NK-92 (cell line): ENCODE data around the gene TAPT1.
"Not testable (repeated sequence)": the region's sequence is repeated elsewhere in the genome, so short reads cannot be mapped to it uniquely, and the experiment has no call there.

Experiments used
- DNase-seq: peaks from one replicate; lab custom pipeline; 2025; ENCODE audit not compliant: unreplicated experiment; lab: John Stamatoyannopoulos, UW

The TAPT1 gene

GRCh38 chr4:16186986-16187385, 39.3 kb downstream of the TAPT1 start:
- DNase-seq = no peak

- DNase-seq = no peak
Observed at GRCh38 chr4:16183604-16184003, 42.7 kb downstream of the TAPT1 start.

GRCh38 chr4:16176621-16177020, 49.6 kb downstream of the TAPT1 start:
- no peak for DNase-seq

- no peak for DNase-seq
Observed at GRCh38 chr4:16171831-16172230, 54.4 kb downstream of the TAPT1 start.

GRCh38 chr4:16169490-16169889, 56.8 kb downstream of the TAPT1 start:
- no peak for DNase-seq

- DNase-seq = no peak
Observed at GRCh38 chr4:16168710-16169388, 57.4 kb downstream of the TAPT1 start.

- no peak for DNase-seq
Observed at GRCh38 chr4:16168144-16168543, 58.1 kb downstream of the TAPT1 start.

- DNase-seq = no peak
Observed at GRCh38 chr4:16165931-16166330, 60.3 kb downstream of the TAPT1 start.

- no peak for DNase-seq
Observed at GRCh38 chr4:16162891-16163290, 63.4 kb downstream of the TAPT1 start.

GRCh38 chr4:16161851-16162408, 64.3 kb downstream of the TAPT1 start:
- no peak for DNase-seq

- DNase-seq = no peak
Observed at GRCh38 chr4:16160457-16160856, 65.8 kb downstream of the TAPT1 start.

- DNase-seq = no peak
Observed at GRCh38 chr4:16159286-16159685, 67.0 kb downstream of the TAPT1 start.

- DNase-seq = no peak
Observed at GRCh38 chr4:16158504-16158852, 67.8 kb downstream of the TAPT1 start.

GRCh38 chr4:16157609-16158503, 68.4 kb downstream of the TAPT1 start:
- no peak for DNase-seq

GRCh38 chr4:16155528-16156169, 70.6 kb downstream of the TAPT1 start:
- no peak for DNase-seq

- no peak for DNase-seq
Observed at GRCh38 chr4:16154451-16154850, 71.8 kb downstream of the TAPT1 start.

- DNase-seq = no peak
Observed at GRCh38 chr4:16150716-16151115, 75.6 kb downstream of the TAPT1 start.

- DNase-seq = not testable (repeated sequence)
Observed at GRCh38 chr4:16144913-16145312, 81.4 kb downstream of the TAPT1 start.

GRCh38 chr4:16142598-16143310, 83.5 kb downstream of the TAPT1 start:
- no peak for DNase-seq

GRCh38 chr4:16140879-16141249, 85.4 kb downstream of the TAPT1 start:
- DNase-seq = no peak

- DNase-seq = no peak
Observed at GRCh38 chr4:16140231-16140878, 85.9 kb downstream of the TAPT1 start.
